ENCODE data around the gene LPO. TPM values are rescaled to one million over a fixed set of nuclear protein-coding genes. Genes with fewer than 3 reads are reported as not detected.

Gene LPO
- total RNA-seq, 1 experiment from 2014 or later, result not detected

- peak; percentile 60 for DNase-seq (ENCODE audit: low spot score)
Observed at GRCh38 chr17:58303971-58304749, 65.8 kb downstream of the LPO start.

- DNase-seq (ENCODE audit: low spot score), result no peak
Observed at GRCh38 chr17:58304750-58305486, 66.5 kb downstream of the LPO start.

GRCh38 chr17:58305626-58306025, 67.2 kb downstream of the LPO start:
- no peak for DNase-seq (ENCODE audit: low spot score)

- DNase-seq (ENCODE audit: low spot score), result no peak
Observed at GRCh38 chr17:58306131-58306951, 68.0 kb downstream of the LPO start.

- no peak for DNase-seq (ENCODE audit: low spot score)
Observed at GRCh38 chr17:58307468-58308172, 69.2 kb downstream of the LPO start.

GRCh38 chr17:58308173-58308984, 70.0 kb downstream of the LPO start:
- no peak for DNase-seq (ENCODE audit: low spot score)

GRCh38 chr17:58308985-58309917, 70.9 kb downstream of the LPO start:
- no peak for DNase-seq (ENCODE audit: low spot score)

GRCh38 chr17:58309918-58310259, 71.5 kb downstream of the LPO start:
- no peak for DNase-seq (ENCODE audit: low spot score)

GRCh38 chr17:58310511-58311428, 72.4 kb downstream of the LPO start:
- DNase-seq (ENCODE audit: low spot score), result no peak

- no peak for DNase-seq (ENCODE audit: low spot score)
Observed at GRCh38 chr17:58311429-58311894, 73.1 kb downstream of the LPO start.

GRCh38 chr17:58312021-58312630, 73.7 kb downstream of the LPO start:
- DNase-seq (ENCODE audit: low spot score), result no peak

- DNase-seq (ENCODE audit: low spot score), result no peak
Observed at GRCh38 chr17:58312829-58313228, 74.4 kb downstream of the LPO start.

GRCh38 chr17:58313815-58314705, 75.7 kb downstream of the LPO start:
- DNase-seq (ENCODE audit: low spot score), result no peak

- no peak for DNase-seq (ENCODE audit: low spot score)
Observed at GRCh38 chr17:58314706-58315015, 76.3 kb downstream of the LPO start.

GRCh38 chr17:58315281-58315711, 76.9 kb downstream of the LPO start:
- no peak for DNase-seq (ENCODE audit: low spot score)

- DNase-seq (ENCODE audit: low spot score), result no peak
Observed at GRCh38 chr17:58315750-58316149, 77.4 kb downstream of the LPO start.
